Gastrocnemius medialis (tissue), 4 donors: Measurements from ENCODE around the gene ST3GAL2.
"Not testable (repeated sequence)": the region's sequence is repeated elsewhere in the genome, so short reads cannot be mapped to it uniquely, and the experiment has no call there.

Source experiments
- POLR2A ChIP-seq, 2 donors: fragments of 450-650 bp; IDR thresholded peaks; one replicate each; pipeline ENCODE4 v1.6.1; 2017; ENCODE audit warnings: antibody characterized with exemption in 2 of 2, mild to moderate bottlenecking in 2 of 2, moderate library complexity in 2 of 2
- TF ChIP-seq, protein P1 (sequence below), 5 experiments: fragments of 450-650 bp in 3 of 5; fragments of 200-600 bp in 2 of 5; sonication (generic) in 2 of 5; IDR thresholded peaks in 4 of 5; conservative IDR thresholded peaks in 1 of 5; 1 replicate in 4 of 5; 2 replicates in 1 of 5; pipeline ENCODE4 v1.5.1; 2016 to 2019; ENCODE audit warnings: antibody characterized with exemption in 5 of 5, mild to moderate bottlenecking in 3 of 5, moderate library complexity in 3 of 5

DNA sequence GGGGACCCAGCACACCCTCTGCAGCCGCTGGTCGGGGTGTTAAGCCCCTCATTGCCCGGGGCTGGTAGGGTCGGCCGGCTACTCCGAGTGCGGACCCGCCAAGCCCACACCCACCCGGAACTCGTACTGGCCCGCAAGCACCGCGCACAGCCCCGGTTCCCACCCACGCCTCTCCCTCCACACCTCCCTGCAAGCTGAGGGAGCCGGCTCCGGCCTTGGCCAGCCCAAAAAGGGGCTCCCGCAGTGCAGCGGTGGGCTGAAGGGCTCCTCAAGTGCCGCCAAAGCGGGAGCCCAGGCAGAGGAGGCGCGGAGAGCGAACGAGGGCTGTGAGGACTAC is 12.1 kb upstream of the ST3GAL2 start:
- TF ChIP-seq, protein P1, sequence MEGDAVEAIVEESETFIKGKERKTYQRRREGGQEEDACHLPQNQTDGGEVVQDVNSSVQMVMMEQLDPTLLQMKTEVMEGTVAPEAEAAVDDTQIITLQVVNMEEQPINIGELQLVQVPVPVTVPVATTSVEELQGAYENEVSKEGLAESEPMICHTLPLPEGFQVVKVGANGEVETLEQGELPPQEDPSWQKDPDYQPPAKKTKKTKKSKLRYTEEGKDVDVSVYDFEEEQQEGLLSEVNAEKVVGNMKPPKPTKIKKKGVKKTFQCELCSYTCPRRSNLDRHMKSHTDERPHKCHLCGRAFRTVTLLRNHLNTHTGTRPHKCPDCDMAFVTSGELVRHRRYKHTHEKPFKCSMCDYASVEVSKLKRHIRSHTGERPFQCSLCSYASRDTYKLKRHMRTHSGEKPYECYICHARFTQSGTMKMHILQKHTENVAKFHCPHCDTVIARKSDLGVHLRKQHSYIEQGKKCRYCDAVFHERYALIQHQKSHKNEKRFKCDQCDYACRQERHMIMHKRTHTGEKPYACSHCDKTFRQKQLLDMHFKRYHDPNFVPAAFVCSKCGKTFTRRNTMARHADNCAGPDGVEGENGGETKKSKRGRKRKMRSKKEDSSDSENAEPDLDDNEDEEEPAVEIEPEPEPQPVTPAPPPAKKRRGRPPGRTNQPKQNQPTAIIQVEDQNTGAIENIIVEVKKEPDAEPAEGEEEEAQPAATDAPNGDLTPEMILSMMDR (IDR thresholded peaks at IDR 0.05 in 4 of 5, conservative IDR thresholded peaks at IDR 0.05 in 1 of 5), result not testable (repeated sequence)
- not testable (repeated sequence) for TF ChIP-seq POLR2A (IDR thresholded peaks at IDR 0.05)
